H4 (cell line): ENCODE data around the gene AADACL3. TPM values are rescaled to one million over a fixed set of nuclear protein-coding genes. Genes with fewer than 3 reads are reported as not detected.
"Not testable (repeated sequence)": the region's sequence is repeated elsewhere in the genome, so short reads cannot be mapped to it uniquely, and the experiment has no call there.

Experiments
- DNase-seq: peaks from one replicate; pipeline ENCODE4 v3.0.0-alpha.2; 2015; ENCODE audit warnings: low spot score
- total RNA-seq: library from RNA; depleted of rRNA; stranded (reverse); fragments of >200 nt; shearing (Covaris generic); gene quantifications from 2 replicates; pipeline ENCODE4 v1.2.3, GENCODE V29; 2014; rRNA removed

Gene AADACL3, protein sequence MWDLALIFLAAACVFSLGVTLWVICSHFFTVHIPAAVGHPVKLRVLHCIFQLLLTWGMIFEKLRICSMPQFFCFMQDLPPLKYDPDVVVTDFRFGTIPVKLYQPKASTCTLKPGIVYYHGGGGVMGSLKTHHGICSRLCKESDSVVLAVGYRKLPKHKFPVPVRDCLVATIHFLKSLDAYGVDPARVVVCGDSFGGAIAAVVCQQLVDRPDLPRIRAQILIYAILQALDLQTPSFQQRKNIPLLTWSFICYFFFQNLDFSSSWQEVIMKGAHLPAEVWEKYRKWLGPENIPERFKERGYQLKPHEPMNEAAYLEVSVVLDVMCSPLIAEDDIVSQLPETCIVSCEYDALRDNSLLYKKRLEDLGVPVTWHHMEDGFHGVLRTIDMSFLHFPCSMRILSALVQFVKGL
- total RNA-seq, result not detected in 2 replicates

- DNase-seq, result no peak
These were observed at the start of gene AADACL3 for GRCh38 chr1:12715896-12716437. TSS of gene AADACL3 (plus strand) at chr1:12716110. CDS start at chr1:12716177, 67 bp downstream.

GRCh38 chr1:12666141-12666735 is 49.7 kb upstream of the AADACL3 start:
- no peak for DNase-seq

DNA sequence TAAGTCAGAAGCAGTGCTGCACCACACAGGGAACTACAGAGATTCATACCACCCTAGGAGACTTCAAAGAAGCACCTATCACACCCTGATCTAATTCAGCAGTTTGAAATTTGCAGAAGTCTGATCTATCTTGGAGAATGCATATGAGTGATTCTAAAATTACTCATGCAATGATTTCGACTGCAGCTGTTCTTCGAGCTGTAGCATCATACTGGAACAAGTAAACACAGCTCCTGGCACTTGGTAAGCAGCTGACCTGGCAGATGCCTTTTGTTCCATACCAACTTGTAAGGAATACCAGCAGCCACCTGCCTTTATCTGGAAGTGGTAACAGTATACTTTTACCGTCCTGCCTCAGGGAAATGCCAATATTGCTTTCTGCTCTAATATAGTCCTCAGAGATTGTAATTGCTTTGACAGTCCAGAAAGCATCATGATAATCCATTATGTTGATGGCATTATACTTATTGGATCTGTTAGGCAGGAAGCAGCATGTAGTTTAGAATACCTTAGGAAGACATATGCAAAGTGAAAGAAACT is 46.3 kb upstream of the AADACL3 start:
- no peak for DNase-seq

DNA sequence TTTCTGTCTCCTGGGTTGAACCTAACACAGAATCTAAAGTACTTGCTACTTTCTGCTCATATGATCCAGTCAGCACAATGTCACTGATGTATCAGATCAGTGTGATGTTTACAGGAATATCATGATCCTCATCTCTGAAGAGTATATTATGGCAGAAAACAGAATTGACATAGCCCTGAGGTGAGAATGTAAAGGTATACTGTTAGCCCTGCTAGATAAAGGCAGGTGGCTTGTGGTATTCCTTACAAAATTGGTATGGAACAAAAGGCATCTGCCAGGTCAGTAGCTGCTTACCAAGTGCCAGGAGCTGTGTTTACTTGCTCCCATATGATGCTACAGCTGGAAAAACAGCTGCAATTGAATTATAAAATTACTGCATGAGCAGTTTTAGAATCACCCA is 41.6 kb upstream of the AADACL3 start:
- DNase-seq, result no peak

DNA sequence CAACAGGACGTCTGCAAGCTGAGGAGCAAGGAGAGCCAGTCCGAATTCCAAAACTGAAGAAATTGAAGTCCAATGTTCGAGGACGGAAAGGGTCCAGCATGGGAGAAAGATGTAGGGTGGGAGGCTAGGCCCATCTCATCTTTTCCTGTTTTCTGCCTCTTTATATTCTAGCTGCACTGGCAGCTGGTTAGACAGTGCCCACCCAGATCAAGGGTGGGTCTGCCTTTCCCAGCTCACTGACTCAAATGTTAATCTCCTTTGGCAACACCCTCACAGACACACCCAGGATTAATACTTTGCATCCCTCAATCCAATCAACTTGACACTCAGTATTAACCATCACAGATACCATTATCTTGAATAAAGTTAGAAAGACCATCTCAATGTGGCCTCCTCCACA is 39.8 kb upstream of the AADACL3 start:
- not testable (repeated sequence) for DNase-seq

DNA sequence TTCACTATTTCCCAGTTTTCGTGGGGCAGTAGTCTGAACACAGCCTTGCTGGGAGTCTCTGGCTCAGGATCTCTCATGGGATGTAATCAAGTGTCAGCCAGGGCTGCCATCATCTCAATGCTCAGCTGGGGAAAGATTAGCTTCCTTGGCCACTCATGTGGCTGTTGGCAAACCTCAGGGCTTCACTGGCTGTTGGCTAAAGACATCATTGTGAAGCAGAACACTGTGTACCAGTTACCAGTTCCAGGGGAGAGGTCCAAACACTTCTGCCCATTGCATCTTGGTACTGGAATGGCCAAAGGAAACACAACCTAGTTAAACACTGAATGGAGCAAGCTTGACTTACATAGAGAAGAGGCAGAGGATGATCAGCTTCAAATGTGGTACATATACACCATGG is 38.3 kb upstream of the AADACL3 start:
- no peak for DNase-seq

GRCh38 chr1:12678350-12678749 is 37.6 kb upstream of the AADACL3 start:
- no peak for DNase-seq

DNA sequence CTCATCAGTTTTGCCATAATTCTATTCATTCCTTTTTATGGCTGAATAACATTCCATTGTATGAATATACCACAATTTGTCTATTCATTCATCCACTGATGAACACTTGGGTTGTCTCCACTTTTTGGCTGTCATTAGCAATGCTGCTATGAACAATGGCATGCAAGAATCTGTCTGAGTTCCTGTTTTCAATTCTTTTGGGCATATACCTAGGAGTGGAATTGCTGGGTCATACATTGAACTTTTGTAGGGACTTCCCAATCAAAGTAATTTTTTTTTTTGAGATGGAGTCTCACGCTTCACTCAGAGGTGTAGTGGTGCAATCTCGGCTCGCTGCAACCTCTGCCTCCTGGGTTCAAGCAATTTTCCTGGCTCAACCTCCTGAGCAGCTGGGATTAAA is 37.1 kb upstream of the AADACL3 start:
- DNase-seq, result no peak

GRCh38 chr1:12690156-12690555 is 25.8 kb upstream of the AADACL3 start:
- DNase-seq, result no peak

DNA sequence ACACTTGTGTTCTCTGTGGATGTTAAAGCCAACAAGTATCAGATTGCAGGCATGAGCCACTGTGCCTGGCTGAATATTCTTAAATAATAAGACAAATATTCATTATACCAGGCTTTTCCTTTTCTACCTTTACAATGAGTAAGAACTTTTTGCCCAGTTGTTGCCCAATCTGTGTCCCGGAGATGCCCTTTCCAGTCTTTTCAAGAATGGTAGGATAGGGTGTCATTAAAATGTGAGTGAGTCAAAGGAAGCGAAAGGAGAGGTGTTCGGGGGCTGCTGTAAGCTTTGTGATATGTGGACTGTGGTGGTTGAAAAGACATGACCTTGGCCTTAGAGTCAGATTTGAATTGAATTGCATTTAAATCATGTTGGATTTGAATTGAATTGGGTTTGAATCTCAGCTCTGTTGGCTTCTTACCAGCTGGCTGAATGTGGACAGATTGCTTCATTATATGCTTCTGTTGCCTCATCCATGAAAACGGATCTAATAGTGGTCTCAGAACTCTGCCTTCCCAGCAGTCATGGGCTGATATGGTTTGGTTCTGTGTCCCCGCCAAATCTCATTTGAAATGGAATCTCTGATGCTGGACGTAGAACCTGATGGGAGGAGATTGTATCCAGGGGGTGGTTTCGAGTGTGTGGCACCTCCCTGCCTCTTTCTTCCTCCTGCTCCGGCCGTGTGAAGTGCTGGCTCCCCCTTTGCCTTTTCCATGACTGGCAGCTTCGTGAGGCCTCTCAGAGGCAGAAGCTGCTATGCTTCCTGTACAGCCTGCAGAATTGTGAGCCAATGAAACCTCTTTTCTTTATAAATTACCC is 22.7 kb upstream of the AADACL3 start:
- DNase-seq, result no peak

DNA sequence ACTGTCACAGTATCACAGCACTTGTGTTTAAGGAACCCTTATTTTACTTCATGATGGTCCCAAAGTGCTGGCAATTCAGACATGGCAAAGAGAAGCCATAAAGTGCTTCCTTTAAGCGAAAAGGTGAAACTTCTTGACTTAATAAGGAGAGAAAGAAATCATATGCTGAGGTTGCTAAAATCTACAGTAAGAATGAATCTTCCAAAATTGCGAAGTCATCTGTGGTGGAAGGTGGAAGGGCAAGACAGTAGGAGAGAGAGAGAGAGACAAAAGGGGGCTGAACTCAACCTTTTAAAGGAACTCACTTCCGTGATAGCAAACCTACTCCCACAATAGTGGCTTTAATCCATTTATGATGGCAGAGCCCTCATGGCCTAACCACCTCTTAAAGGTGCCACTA is 19.3 kb upstream of the AADACL3 start:
- no peak for DNase-seq

DNA sequence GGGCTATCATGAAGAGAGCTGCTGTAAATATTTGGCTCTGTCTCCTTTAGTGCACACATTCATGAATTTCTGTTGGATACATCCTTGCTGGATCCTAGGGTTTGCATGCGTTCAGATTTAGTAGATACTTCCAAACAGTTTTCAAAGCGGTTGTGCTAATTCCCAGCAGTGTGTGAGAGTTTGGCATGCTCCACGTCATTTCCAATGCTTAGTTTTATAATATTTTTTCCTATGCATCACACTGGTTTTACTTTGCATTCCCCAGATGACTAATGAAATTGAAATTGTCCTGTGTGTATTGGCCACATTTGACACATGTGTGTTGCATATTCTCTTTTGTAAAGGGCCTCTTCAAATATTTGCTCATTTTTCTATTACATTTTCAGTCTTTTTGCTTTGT is 18.5 kb upstream of the AADACL3 start:
- DNase-seq, result no peak

- no peak for DNase-seq
These were observed 12.0 kb upstream of the AADACL3 start for GRCh38 chr1:12703821-12704451.

- DNase-seq, result no peak
These were observed 9.8 kb upstream of the AADACL3 start for GRCh38 chr1:12706061-12706460.

DNA sequence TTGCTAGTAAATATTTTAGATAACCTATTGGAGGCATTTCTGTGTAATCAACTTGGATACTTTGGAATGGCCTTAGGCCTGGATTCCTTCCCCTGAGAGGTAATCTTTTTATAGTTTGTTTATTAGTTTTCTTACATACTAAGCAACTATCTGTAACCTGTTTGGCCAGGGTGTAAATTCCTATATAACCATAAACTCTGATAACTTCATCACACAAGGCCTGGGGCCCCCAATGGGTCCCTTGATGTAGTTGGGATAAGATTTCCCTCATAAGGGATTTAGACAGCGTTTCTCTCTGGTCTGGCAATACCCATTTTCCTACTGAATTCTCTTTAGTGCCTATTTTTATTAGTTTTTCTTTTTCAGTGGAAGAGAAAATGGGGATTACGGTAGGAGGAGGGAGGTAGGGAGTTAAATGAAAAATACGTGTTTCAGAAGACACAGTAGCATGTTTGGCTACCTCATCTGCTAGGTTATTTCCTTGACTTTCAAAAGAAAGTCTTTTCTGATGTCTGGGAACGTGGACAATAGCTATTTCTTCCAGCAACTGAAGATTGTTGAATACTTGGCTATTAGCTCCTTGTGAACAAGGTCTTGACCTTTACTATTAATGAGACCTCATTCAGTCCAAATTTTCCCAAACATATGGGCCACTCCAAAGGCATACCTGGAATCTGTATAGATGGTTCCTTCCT is 7.4 kb upstream of the AADACL3 start:
- DNase-seq, result no peak

DNA sequence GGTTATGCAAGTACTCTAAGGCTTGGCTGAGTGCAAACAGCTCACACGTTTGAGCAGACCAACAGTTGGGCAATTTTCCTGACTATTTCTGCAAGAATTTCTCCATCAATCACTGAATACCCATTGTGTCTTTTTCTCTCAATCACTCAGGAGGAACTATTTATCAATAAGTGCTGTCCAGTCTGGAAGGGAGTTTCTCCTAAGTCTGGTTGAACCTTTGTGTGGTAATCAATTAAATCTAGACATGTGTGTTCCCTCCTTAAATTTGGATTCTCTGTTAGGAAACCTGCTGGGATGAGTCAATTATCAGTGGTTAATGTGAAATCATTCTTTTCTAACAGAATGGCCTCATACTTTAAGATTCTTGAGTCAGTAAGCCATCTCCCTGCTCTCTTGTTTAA is 6.8 kb upstream of the AADACL3 start:
- DNase-seq, result no peak

DNA sequence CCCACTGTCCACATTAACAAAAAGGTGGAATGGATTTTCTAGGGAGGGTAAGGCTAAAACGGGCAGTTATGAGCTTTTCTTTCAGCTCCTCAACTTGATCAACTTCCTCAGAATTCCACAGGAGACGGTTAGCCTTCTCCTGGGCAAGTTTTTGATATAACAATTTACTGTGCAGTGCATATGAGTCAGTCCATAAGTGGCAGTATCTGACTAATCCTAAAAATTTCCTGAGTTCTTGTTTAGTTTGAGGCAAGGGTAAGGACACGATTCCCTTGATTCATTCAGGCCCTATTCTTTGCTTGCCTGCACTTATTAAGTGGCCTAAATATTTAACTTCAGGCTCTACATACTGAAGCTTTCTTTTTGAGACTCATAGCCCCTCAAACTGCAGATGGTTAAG is 6.2 kb upstream of the AADACL3 start:
- no peak for DNase-seq

DNA sequence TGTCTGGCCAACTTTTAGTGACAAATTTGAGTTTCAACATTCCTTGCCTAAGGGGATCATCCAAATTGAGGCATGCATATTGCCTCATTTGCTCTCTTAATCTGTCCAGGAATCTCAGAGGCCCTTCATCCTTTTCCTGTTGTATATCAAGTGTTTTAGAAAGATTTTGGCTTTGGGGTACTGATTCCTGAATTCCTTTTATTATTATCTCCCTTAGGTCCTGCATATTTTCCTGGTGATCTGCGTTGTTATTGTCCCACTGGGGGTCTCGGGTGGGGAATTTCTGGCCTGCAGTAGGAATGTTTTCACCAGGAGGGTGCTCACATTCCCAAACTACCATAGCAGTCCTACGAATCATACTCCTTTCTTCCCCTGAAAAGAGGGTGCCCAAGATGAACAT is 4.4 kb upstream of the AADACL3 start:
- no peak for DNase-seq

GRCh38 chr1:12712076-12712475 is 3.8 kb upstream of the AADACL3 start:
- DNase-seq, result no peak

DNA sequence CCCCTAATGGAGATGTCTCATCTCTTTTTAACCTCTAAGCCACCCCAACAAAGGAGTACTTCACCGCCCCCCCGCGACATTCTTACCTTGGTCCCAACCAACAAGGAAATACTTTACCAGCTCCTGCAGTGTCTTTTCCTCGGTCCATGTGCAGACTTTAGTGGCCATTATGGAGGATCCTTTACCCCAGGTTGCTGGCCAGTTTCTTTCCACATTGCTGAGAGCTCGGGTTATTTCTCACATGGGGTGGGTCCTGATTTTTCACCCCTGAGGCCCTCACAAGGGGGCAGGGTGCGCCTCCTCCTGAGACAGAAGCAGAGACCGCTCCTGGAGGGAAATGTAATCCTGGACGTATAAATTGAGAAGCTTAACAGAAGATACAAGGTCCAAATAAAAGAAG is 3.0 kb upstream of the AADACL3 start:
- no peak for DNase-seq

GRCh38 chr1:12713651-12714050 is 2.3 kb upstream of the AADACL3 start:
- DNase-seq, result not testable (repeated sequence)
